IPS-NIHi11 (cell line): ENCODE results near the gene F7.
"Not testable (repeated sequence)": the region's sequence is repeated elsewhere in the genome, so short reads cannot be mapped to it uniquely, and the experiment has no call there.

Experiments used
- DNase-seq: peaks from one replicate; pipeline ENCODE4 v3.0.0; 2012; ENCODE audit warnings: mixed read lengths, low spot score

F7 gene

GRCh38 chr13:113072376-113072775 lies 33.2 kb upstream of the F7 start:
- DNase-seq = no peak

GRCh38 chr13:113073942-113074341 lies 31.6 kb upstream of the F7 start:
- no peak for DNase-seq

- no peak for DNase-seq
Measured at GRCh38 chr13:113074401-113074800, 31.2 kb upstream of the F7 start.

GRCh38 chr13:113074876-113075275 lies 30.7 kb upstream of the F7 start:
- DNase-seq = no peak

GRCh38 chr13:113075711-113076110 lies 29.9 kb upstream of the F7 start:
- no peak for DNase-seq

- no peak for DNase-seq
Measured at GRCh38 chr13:113076681-113077401, 28.8 kb upstream of the F7 start.

- no peak for DNase-seq
Measured at GRCh38 chr13:113077566-113077952, 28.0 kb upstream of the F7 start.

- DNase-seq = no peak
Measured at GRCh38 chr13:113077953-113078901, 27.4 kb upstream of the F7 start.

- no peak for DNase-seq
Measured at GRCh38 chr13:113078902-113079780, 26.4 kb upstream of the F7 start.

GRCh38 chr13:113079781-113080080 lies 25.9 kb upstream of the F7 start:
- DNase-seq = not testable (repeated sequence)

- DNase-seq = no peak
Measured at GRCh38 chr13:113080361-113080831, 25.2 kb upstream of the F7 start.

- no peak for DNase-seq
Measured at GRCh38 chr13:113080901-113081521, 24.6 kb upstream of the F7 start.

GRCh38 chr13:113082198-113083021 lies 23.2 kb upstream of the F7 start:
- DNase-seq = no peak

GRCh38 chr13:113083022-113083373 lies 22.6 kb upstream of the F7 start:
- no peak for DNase-seq

GRCh38 chr13:113083402-113084061 lies 22.1 kb upstream of the F7 start:
- no peak for DNase-seq

GRCh38 chr13:113084094-113084942 lies 21.3 kb upstream of the F7 start:
- peak; percentile 62 for DNase-seq

- DNase-seq = no peak
Measured at GRCh38 chr13:113084943-113085540, 20.5 kb upstream of the F7 start.

- peak; percentile 77 for DNase-seq
Measured at GRCh38 chr13:113086031-113086750, 19.4 kb upstream of the F7 start.
